GM23248 (cell line): ENCODE results near the gene F5.

ENCODE experiments used
- EZH2 ChIP-seq: fragments of 200-600 bp; sonication (generic); IDR thresholded peaks from 2 replicates; pipeline ENCODE4 v1.6.1; 2018; ENCODE audit warnings: antibody characterized with exemption, mild to moderate bottlenecking; ENCODE audit not compliant: insufficient read depth, poor library complexity, severe bottlenecking
- EZH2phosphoT487 ChIP-seq: fragments of 200-600 bp; sonication (generic); IDR thresholded peaks from 2 replicates; pipeline ENCODE4 v1.6.1; 2018; ENCODE audit warnings: antibody characterized with exemption, moderate library complexity, mild to moderate bottlenecking, low read depth; ENCODE audit not compliant: insufficient read depth

DNA sequence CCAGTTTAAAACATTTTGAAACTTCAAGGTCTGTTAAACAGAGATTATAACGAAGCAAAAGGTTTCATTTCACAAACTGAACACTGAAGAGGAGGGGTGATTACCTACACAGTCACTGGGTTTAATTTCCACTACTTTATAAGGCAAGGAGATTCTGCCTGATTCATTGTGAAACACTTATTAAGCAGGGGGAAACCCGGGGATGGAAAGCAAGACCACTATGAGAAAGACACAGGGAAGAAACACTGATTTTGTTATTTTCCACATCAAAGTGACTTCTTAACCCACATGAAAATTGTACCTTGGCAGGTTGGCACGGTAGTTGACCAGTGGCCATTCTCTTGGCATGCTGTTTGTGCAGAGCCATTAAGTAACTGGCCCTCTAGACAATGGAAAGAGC, 8.1 kb upstream of the F5 start:
- TF ChIP-seq EZH2 (no peak), EZH2phosphoT487 (no peak)
